Panc1 (cell line): ENCODE results near the gene CORO7. TPM values are rescaled to one million over a fixed set of nuclear protein-coding genes. Genes with fewer than 3 reads are reported as not detected.

Source experiments
- ATAC-seq: fragments of 200-7000 bp; cut with Tn5 transposase; 2 replicates; pipeline ENCODE4 v1.9.1; 2020; ENCODE audit warnings: mild to moderate bottlenecking, moderate library complexity
- BruUV-seq: library from RNA; stranded (reverse); fragments of 400-500 nt; replicated peaks from 2 replicates; lab custom pipeline; 2021; lab: Mats Ljungman, UMichigan
- CTCF ChIA-PET: fragments of 300-600 bp; sonication (Branson Sonifier 250); formaldehyde crosslinking; loops from one replicate; lab custom pipeline; 2022; ENCODE audit warnings: antibody characterized with exemption; lab: Charles Lee
- POLR2A ChIA-PET: fragments of 300-600 bp; sonication (Branson Sonifier 250); formaldehyde crosslinking; loops from one replicate; lab custom pipeline; 2022; ENCODE audit warnings: antibody characterized with exemption; lab: Charles Lee
- DNase-seq: peaks from one replicate; pipeline ENCODE4 v3.0.0-alpha.2; 2010; ENCODE audit warnings: low read depth, low spot score
- H3K27ac ChIP-seq: 2 replicates; pipeline ENCODE4 v1.5.1; 2011; ENCODE audit warnings: mild to moderate bottlenecking, low read length, inconsistent platforms
- H3K27me3 ChIP-seq: fragments of 200-500 bp; sonication (Bioruptor generic); 2 replicates; pipeline ENCODE4 v1.6.0; 2014; ENCODE audit warnings: low read length, inconsistent platforms; ENCODE audit not compliant: control insufficient read depth, insufficient read depth
- H3K36me3 ChIP-seq: fragments of 200-500 bp; sonication (Bioruptor generic); 2 replicates; pipeline ENCODE4 v1.5.1; 2014; ENCODE audit warnings: inconsistent platforms, mild to moderate bottlenecking, low read length, moderate library complexity; ENCODE audit not compliant: control insufficient read depth, insufficient read depth
- H3K4me1 ChIP-seq: 2 replicates; pipeline ENCODE4 v1.5.1; 2011; ENCODE audit warnings: inconsistent platforms, mild to moderate bottlenecking, low read length, moderate library complexity; ENCODE audit not compliant: control insufficient read depth, insufficient read depth
- H3K4me3 ChIP-seq, 2 experiments: 2 replicates each; pipeline ENCODE4 v1.5.1; 2011 to 2012; ENCODE audit warnings: low read depth in 2 of 2, low read length in 2 of 2, mild to moderate bottlenecking in 2 of 2, inconsistent platforms in 1 of 2, moderate library complexity in 1 of 2
- H3K9me3 ChIP-seq: fragments of 200-500 bp; sonication (Bioruptor generic); 2 replicates; pipeline ENCODE4 v1.5.1; 2014; ENCODE audit warnings: low read depth, mild to moderate bottlenecking, inconsistent platforms, low read length, moderate library complexity; ENCODE audit not compliant: control insufficient read depth, insufficient read depth
- POLR2AphosphoS5 ChIP-seq: IDR thresholded peaks from 2 replicates; pipeline ENCODE4 v1.6.1; 2012; ENCODE audit warnings: mild to moderate bottlenecking, low read depth, low read length, moderate library complexity
- SIN3A ChIP-seq: IDR thresholded peaks from 2 replicates; pipeline ENCODE4 v1.6.1; 2012; ENCODE audit warnings: low read depth, mild to moderate bottlenecking, low read length, moderate library complexity, borderline replicate concordance; ENCODE audit not compliant: insufficient read depth
- TCF7L2 ChIP-seq: IDR thresholded peaks from 2 replicates; pipeline ENCODE4 v1.6.1; 2011; ENCODE audit warnings: mild to moderate bottlenecking, low read depth, low read length, inconsistent platforms
- in situ Hi-C: cut with HindIII; loops from 2 replicates; pipeline ENCODE4 v1.10.0; 2016; ENCODE audit warnings: low sequenced_read_pairs, low pct_unique_long_range_greater_than_20kb
- intact Hi-C: fragments of 100-400 bp; cut with micrococcal nuclease; formaldehyde crosslinking; loops from one replicate; pipeline ENCODE4 v1.10.0; 2022; ENCODE audit not compliant: unreplicated experiment
- total RNA-seq: library from RNA; stranded (reverse); gene quantifications from one replicate; pipeline ENCODE4 v1.2.1, GENCODE V29; 2021; ENCODE audit not compliant: unreplicated experiment
- TF ChIP-seq, protein P1 (sequence below): fragments of 450-650 bp; IDR thresholded peaks from 2 replicates; pipeline ENCODE4 v1.5.1; 2017; ENCODE audit warnings: mild to moderate bottlenecking

CORO7 gene
- total RNA-seq, 1 experiment from 2014 or later: 37.5 TPM

DNA sequence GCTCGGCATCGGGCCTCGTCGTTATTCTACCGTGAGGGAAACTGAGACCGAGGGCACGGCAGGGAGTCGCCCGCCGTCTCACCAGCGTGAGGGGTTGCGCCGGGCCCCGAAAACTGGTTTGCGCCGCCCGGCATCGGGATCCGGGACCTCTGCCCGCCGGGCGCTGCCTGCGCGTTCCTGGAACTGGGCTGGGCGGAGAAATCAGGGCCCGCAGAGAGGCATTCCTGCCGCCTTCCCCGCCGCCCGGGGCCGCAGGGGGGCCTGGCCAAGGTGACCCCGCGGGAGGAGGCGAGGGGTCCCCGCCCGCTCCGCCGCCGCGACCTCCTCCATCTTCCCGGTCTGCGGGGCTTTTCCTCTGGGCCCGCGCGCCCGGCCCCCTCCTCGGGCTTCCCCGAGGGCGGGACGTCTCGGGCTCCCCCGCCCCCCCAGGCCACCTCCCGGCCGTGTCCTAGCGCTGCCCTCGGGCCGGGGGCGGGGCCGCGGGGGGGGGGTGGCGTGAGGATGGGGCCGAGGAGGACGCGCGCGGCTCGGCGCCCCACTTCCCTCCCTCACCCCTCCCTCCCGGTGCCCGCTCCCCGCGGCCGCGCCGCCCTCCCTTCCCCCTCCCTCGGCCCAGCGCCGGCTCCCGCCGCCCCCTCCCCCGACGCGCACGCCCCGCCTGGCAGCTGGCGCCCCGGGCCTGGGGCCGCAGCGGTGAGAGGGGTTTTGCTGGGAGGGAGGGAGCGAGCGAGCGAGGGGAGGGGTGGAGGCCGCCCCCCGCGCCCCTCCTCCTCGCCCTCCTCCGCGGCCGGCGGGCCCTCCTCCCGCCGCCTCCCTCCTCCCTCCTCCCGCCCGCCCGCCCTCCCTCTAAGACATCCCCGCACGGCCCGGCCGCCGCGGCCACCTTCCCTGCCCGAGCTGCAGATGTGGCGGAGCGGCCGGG lies 100.9 kb downstream of the CORO7 start, which contains the start of gene GLIS2:
TSS of gene GLIS2 (plus strand) at position 882 of the 922 bp plus-strand sequence. CDS start 16,214 bp downstream, outside the sequence.
- no peaks in the 10 kb centered on the region for H3K9me3 ChIP-seq
- DNase-seq (no peak), ATAC-seq (peak; percentile 57)
- peak within 1 kb of the TSS; percentile 92 for H3K27ac ChIP-seq
- no peaks in the 10 kb centered on the region for H3K27me3 ChIP-seq
- ChIA-PET CTCF (interaction anchor here (0.6 to 1.3 kb wide), 4 partner anchors 8 to 42 kb away, joined by 3 to 7 read pairs (median 5); no protein-coding TSS in a partner anchor), POLR2A (interaction anchor here (0.7 kb wide), 1 partner anchor 22 kb away, joined by 3 read pairs; no protein-coding TSS in a partner anchor)
- H3K4me1 ChIP-seq: peaks cover 28% of the 10 kb centered on the region
- intact Hi-C loops (no loop called here), in situ Hi-C loops (no loop called here)
- H3K4me3 ChIP-seq: peak within 1 kb of the TSS; percentile 88
- H3K36me3 ChIP-seq: no peaks in the 10 kb centered on the region; the same call in 1 of the 2 replicates
- no TSS peak for BruUV-seq
- TF ChIP-seq POLR2AphosphoS5 (0 out of 2 replicates have a peak, but pooled peaks have one; percentile 29), TCF7L2 (no peak), SIN3A (0 out of 2 replicates have a peak, but pooled peaks have one; percentile 15)

DNA sequence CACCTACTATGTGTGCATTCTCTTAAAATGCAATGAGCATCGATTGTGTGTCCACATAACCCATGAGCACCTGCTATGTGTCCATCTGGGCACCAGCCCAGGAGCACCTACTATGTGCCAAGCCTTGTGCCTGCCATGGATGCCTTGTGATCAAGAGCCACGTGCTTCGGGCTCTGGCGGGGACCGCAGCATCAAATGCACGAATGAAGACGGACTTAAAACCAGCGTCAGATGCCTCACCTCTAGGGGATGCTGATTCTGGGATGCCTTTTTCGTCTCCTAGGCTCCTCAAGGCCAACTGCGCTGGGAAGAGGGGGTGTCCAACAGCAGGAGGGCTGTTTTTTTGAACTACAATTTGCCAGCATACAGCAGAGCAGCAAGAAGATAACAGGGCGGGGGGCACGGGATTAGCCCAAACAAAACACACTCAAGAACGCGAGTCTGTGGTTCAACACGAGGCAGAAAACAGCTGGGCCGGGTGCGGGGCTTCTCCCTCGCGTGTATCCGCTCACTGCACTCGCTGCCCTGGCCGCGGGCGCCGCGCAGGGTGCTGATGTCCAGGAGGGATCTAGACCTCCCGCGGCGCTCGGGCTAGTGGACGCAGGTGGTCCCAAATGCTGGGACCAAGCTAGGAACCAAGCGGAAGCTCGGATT lies 101.7 kb downstream of the CORO7 start:
- in situ Hi-C loops (no loop called here), intact Hi-C loops (no loop called here)
- peak overlapping the region; percentile 90 for H3K27ac ChIP-seq
- ChIA-PET CTCF (interaction anchor here (0.6 to 1.3 kb wide), 3 partner anchors 9 to 81 kb away, joined by 3 to 5 read pairs (median 3); no protein-coding TSS in a partner anchor), POLR2A (interaction anchor here (0.6 kb wide), 1 partner anchor 301 kb away, joined by 7 read pairs; no protein-coding TSS in a partner anchor)
- no peaks in the 10 kb centered on the region; the same call in 1 of the 2 replicates for H3K36me3 ChIP-seq
- DNase-seq (no peak), ATAC-seq (0 out of 2 replicates have a peak, but pooled peaks have one; percentile 5)
- no peaks in the 10 kb centered on the region for H3K9me3 ChIP-seq
- no TSS peak for BruUV-seq
- TF ChIP-seq, protein P1, sequence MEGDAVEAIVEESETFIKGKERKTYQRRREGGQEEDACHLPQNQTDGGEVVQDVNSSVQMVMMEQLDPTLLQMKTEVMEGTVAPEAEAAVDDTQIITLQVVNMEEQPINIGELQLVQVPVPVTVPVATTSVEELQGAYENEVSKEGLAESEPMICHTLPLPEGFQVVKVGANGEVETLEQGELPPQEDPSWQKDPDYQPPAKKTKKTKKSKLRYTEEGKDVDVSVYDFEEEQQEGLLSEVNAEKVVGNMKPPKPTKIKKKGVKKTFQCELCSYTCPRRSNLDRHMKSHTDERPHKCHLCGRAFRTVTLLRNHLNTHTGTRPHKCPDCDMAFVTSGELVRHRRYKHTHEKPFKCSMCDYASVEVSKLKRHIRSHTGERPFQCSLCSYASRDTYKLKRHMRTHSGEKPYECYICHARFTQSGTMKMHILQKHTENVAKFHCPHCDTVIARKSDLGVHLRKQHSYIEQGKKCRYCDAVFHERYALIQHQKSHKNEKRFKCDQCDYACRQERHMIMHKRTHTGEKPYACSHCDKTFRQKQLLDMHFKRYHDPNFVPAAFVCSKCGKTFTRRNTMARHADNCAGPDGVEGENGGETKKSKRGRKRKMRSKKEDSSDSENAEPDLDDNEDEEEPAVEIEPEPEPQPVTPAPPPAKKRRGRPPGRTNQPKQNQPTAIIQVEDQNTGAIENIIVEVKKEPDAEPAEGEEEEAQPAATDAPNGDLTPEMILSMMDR: no peak
- peak overlapping the region; percentile 55 to 66 for H3K4me3 ChIP-seq
- H3K27me3 ChIP-seq: no peaks in the 10 kb centered on the region
- H3K4me1 ChIP-seq: peaks cover 23% of the 10 kb centered on the region

DNA sequence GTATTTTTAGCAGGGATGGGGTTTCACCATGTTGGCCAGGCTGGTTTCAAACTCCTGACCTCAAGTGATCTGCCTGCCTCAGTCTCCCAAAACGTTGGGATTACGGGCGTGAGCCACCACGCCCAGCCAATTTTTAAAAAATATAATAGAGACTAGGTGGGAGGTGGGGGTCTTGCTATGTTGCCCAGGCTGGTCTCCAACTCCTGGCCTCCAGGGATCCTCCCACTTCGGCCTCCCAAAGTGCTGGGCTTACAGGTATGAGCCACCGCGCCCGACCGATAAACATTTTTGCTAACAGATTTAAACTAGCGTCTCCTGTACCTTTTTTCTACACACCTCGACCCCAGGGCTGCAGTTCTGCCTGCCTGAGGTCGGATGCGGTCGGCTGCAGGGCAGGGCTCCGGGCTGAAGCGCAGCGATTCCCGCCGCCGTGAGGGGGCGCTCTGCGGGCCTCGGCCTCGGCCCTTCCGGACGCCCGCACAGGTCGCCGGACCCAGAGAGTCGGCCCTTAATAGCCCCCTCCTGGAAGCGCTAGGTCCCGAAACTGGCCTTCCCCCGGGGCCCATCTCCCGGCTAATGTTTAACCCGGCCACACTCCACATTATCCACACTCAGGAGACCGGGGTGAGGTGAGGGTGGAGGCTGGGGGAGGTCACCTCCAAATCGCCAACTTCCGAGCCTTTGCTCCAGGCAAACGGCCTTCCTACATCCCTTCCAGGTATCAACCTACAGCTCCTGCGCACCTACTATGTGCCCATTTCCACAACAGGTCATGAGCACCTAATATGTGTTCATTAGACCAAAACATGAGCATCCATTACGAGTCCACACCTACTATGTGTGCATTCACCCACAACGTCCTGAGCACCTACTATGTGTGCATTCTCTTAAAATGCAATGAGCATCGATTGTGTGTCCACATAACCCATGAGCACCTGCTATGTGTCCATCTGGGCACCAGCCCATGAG lies 102.5 kb downstream of the CORO7 start:
- H3K9me3 ChIP-seq: no peaks in the 10 kb centered on the region
- ChIA-PET CTCF (interaction anchor here (0.6 to 1.3 kb wide), 3 partner anchors 10 to 80 kb away, joined by 3 to 5 read pairs (median 3); no protein-coding TSS in a partner anchor), POLR2A (interaction anchor here (0.6 kb wide), 1 partner anchor 302 kb away, joined by 7 read pairs; no protein-coding TSS in a partner anchor)
- peak; percentile 12 for ATAC-seq
- H3K27me3 ChIP-seq: no peaks in the 10 kb centered on the region
- in situ Hi-C loops: no loop called here
- TSS peak; percentile 73 for BruUV-seq
- intact Hi-C loops: no loop called here
- H3K4me1 ChIP-seq: peaks cover 18% of the 10 kb centered on the region
- H3K4me3 ChIP-seq: peak overlapping the region; percentile 16 to 21; a peak in 3 of 4 replicates
- H3K27ac ChIP-seq: peak overlapping the region; percentile 53
- TF ChIP-seq, protein P1: peak; percentile 97
- no peak for TF ChIP-seq POLR2AphosphoS5
- H3K36me3 ChIP-seq: no peaks in the 10 kb centered on the region; the same call in 1 of the 2 replicates
- no peak for DNase-seq
